GM13977 (cell line): ENCODE results near the gene AFDN.
"Not testable (repeated sequence)": the region's sequence is repeated elsewhere in the genome, so short reads cannot be mapped to it uniquely, and the experiment has no call there.

ENCODE experiments used
- DNase-seq: peaks from one replicate; pipeline ENCODE4 v3.0.0; 2012; ENCODE audit warnings: low spot score
- CTCF ChIP-seq: IDR thresholded peaks from 2 replicates; pipeline ENCODE4 v1.5.1; 2012; ENCODE audit warnings: mild to moderate bottlenecking, control low read depth; ENCODE audit not compliant: insufficient read depth; ENCODE audit errors: extremely low read depth, missing control alignments
- in situ Hi-C: fragments of 300-500 bp; cut with MboI; formaldehyde crosslinking; loops from one replicate; pipeline ENCODE4 v1.12.0; 2022; ENCODE audit warnings: low sequenced_read_pairs, low pct_unique_long_range_greater_than_20kb, mixed read lengths, inconsistent platforms; ENCODE audit not compliant: unreplicated experiment

The AFDN gene

GRCh38 chr6:167970230-167970629, 143.5 kb downstream of the AFDN start:
- no peak for DNase-seq
- TF ChIP-seq CTCF = no peak
- in situ Hi-C loops = no loop called here

- no peak for DNase-seq
- no peak for TF ChIP-seq CTCF
Measured at GRCh38 chr6:167972193-167972592, 145.5 kb downstream of the AFDN start.

GRCh38 chr6:167973148-167973885, 146.6 kb downstream of the AFDN start:
- no peak for TF ChIP-seq CTCF
- DNase-seq = no peak
- in situ Hi-C loops = no loop called here

More at GRCh38 chr6:167972193-167972592, 145.5 kb downstream of the AFDN start:
- in situ Hi-C loops = no loop called here

GRCh38 chr6:167974640-167975344, 148.1 kb downstream of the AFDN start:
- TF ChIP-seq CTCF = no peak
- in situ Hi-C loops = no loop called here

GRCh38 chr6:167975458-167975857, 148.7 kb downstream of the AFDN start:
- in situ Hi-C loops = no loop called here
- DNase-seq = no peak
- no peak for TF ChIP-seq CTCF

More at GRCh38 chr6:167974640-167975344, 148.1 kb downstream of the AFDN start:
- DNase-seq = no peak

- in situ Hi-C loops, DNase-seq: not testable (repeated sequence)
Measured at GRCh38 chr6:167976116-167976657, 149.5 kb downstream of the AFDN start.

GRCh38 chr6:167976708-167977107, 150.0 kb downstream of the AFDN start:
- DNase-seq = no peak
- in situ Hi-C loops = no loop called here
- TF ChIP-seq CTCF = no peak
